ENCODE data around the gene FN3KRP. TPM values are rescaled to one million over a fixed set of nuclear protein-coding genes. Genes with fewer than 3 reads are reported as not detected.

FN3KRP gene
- total RNA-seq, 1 experiment from 2014 or later, result 19.7 TPM

GRCh38 chr17:82754297-82755208 is 38.0 kb downstream of the FN3KRP start (continued):
- no peak for TF ChIP-seq ERG (CRISPR knock-in tag; IDR thresholded peaks at IDR 0.05)
- peak; percentile 68 for TF ChIP-seq NFYB (CRISPR knock-in tag; conservative IDR thresholded peaks at IDR 0.05; ENCODE audit: low read depth)
- no peak for TF ChIP-seq TP53 (CRISPR knock-in tag; IDR thresholded peaks at IDR 0.05)
- TF ChIP-seq ZNF219 (CRISPR knock-in tag; IDR thresholded peaks at IDR 0.05; ENCODE audit: borderline replicate concordance), result no peak
- no peak for TF ChIP-seq ZNF416 (CRISPR knock-in tag; IDR thresholded peaks at IDR 0.05)
- no peak for TF ChIP-seq MLX (CRISPR knock-in tag; IDR thresholded peaks at IDR 0.05)
- no peak for TF ChIP-seq ZSCAN18 (CRISPR knock-in tag; IDR thresholded peaks at IDR 0.05)
- no peak for TF ChIP-seq ZNF317 (CRISPR knock-in tag; IDR thresholded peaks at IDR 0.05; ENCODE audit: borderline replicate concordance, low read depth)
- TF ChIP-seq GRHL2 (CRISPR knock-in tag; IDR thresholded peaks at IDR 0.05; ENCODE audit: insufficient replicate concordance, severe bottlenecking), result no peak
- peak; percentile 83 for TF ChIP-seq USF2 (CRISPR knock-in tag; IDR thresholded peaks at IDR 0.05)
- TF ChIP-seq MYBL2 (CRISPR knock-in tag; IDR thresholded peaks at IDR 0.05), result peak; percentile 94
- TF ChIP-seq FOXP1 (CRISPR knock-in tag; IDR thresholded peaks at IDR 0.05; ENCODE audit: borderline replicate concordance), result no peak
- no peak for TF ChIP-seq HMGXB4 (CRISPR knock-in tag; IDR thresholded peaks at IDR 0.05)
- TF ChIP-seq CREB1 (CRISPR knock-in tag; IDR thresholded peaks at IDR 0.05), result no peak
- no peak for TF ChIP-seq ATF3 (CRISPR knock-in tag; conservative IDR thresholded peaks at IDR 0.05)
- no peak for TF ChIP-seq RELA (CRISPR knock-in tag; IDR thresholded peaks at IDR 0.05; ENCODE audit: borderline replicate concordance)
- TF ChIP-seq CREM (CRISPR knock-in tag; IDR thresholded peaks at IDR 0.05), result no peak
- no peak for TF ChIP-seq GABPB1 (CRISPR knock-in tag; IDR thresholded peaks at IDR 0.05)
- TF ChIP-seq ATF2 (CRISPR knock-in tag; IDR thresholded peaks at IDR 0.05; ENCODE audit: borderline replicate concordance, low read depth), result no peak
- peak; percentile 75 for TF ChIP-seq USF1 (CRISPR knock-in tag; IDR thresholded peaks at IDR 0.05)
- peak; percentile 95 for TF ChIP-seq PRDM15 (CRISPR knock-in tag; IDR thresholded peaks at IDR 0.05)
- no peak for TF ChIP-seq FOXJ3 (CRISPR knock-in tag; IDR thresholded peaks at IDR 0.05; ENCODE audit: borderline replicate concordance)
- TF ChIP-seq E2F5 (CRISPR knock-in tag; IDR thresholded peaks at IDR 0.05), result no peak
- no peak for TF ChIP-seq SMAD3 (CRISPR knock-in tag; IDR thresholded peaks at IDR 0.05; ENCODE audit: borderline replicate concordance)

Data from WTC11 (cell line).